Endodermal cell (in vitro differentiated cells): ENCODE data around the gene NPR1. TPM values are rescaled to one million over a fixed set of nuclear protein-coding genes. Genes with fewer than 3 reads are reported as not detected.

ENCODE experiments used
- DNase-seq: peaks from one replicate; pipeline ENCODE4 v3.0.0-alpha.2; 2017
- H3K27ac ChIP-seq: 2 replicates; pipeline ENCODE4 v1.5.1; 2013; ENCODE audit warnings: mild to moderate bottlenecking, low read depth, low read length, moderate library complexity
- H3K27me3 ChIP-seq: 2 replicates; pipeline ENCODE4 v1.6.1; 2013; ENCODE audit warnings: mild to moderate bottlenecking, low read length, moderate library complexity; ENCODE audit not compliant: insufficient read depth, control insufficient read depth, poor library complexity, severe bottlenecking
- H3K36me3 ChIP-seq: 2 replicates; pipeline ENCODE4 v1.7.0; 2013; ENCODE audit warnings: mild to moderate bottlenecking, low read length, moderate library complexity; ENCODE audit not compliant: control insufficient read depth, insufficient read depth
- H3K4me1 ChIP-seq: one replicate; pipeline ENCODE4 v1.7.0; 2013; ENCODE audit warnings: low read length; ENCODE audit not compliant: control insufficient read depth, insufficient read depth
- H3K4me3 ChIP-seq: 2 replicates; pipeline ENCODE4 v1.5.1; 2013; ENCODE audit warnings: mild to moderate bottlenecking, low read length, moderate library complexity
- H3K9ac ChIP-seq: 2 replicates; pipeline ENCODE4 v1.6.1; 2013; ENCODE audit warnings: mild to moderate bottlenecking, low read length, moderate library complexity; ENCODE audit not compliant: poor library complexity, severe bottlenecking; ENCODE audit errors: extremely low read depth
- H3K9me3 ChIP-seq: 2 replicates; pipeline ENCODE4 v1.6.1; 2013; ENCODE audit warnings: mild to moderate bottlenecking, low read length, moderate library complexity; ENCODE audit not compliant: control insufficient read depth
- H3K27ac Mint-ChIP-seq: 2 replicates; pipeline ENCODE4 v1.8.0; 2020; ENCODE audit warnings: mixed read lengths
- H3K27me3 Mint-ChIP-seq: 2 replicates; pipeline ENCODE4 v1.8.0; 2021; ENCODE audit warnings: mild to moderate bottlenecking, mixed read lengths; ENCODE audit not compliant: insufficient read depth
- H3K36me3 Mint-ChIP-seq: 2 replicates; pipeline ENCODE4 v1.8.0; 2020; ENCODE audit warnings: low read depth, mixed read lengths
- H3K4me1 Mint-ChIP-seq: 2 replicates; pipeline ENCODE4 v1.8.0; 2020; ENCODE audit warnings: mixed read lengths
- H3K4me3 Mint-ChIP-seq: 2 replicates; pipeline ENCODE4 v1.8.0; 2020; ENCODE audit warnings: mild to moderate bottlenecking, moderate library complexity, mixed read lengths
- H3K9me3 Mint-ChIP-seq: 2 replicates; pipeline ENCODE4 v1.8.0; 2020; ENCODE audit warnings: mild to moderate bottlenecking, mixed read lengths
- CTCF ChIP-seq: fragments of 200-600 bp; sonication (generic); conservative IDR thresholded peaks from 2 replicates; pipeline ENCODE4 v1.5.0; 2021; ENCODE audit warnings: antibody characterized with exemption, mild to moderate bottlenecking
- WGBS, 2 experiments: methylation state at CpG; one replicate each; pipeline versions ENCODE4 v1.1.5 to v1.1.7; 2013; ENCODE audit warnings: missing lambda C conversion rate in 2 of 2, mixed read lengths in 1 of 2; ENCODE audit not compliant: insufficient coverage in 1 of 2, insufficient read length in 1 of 2; 5-methylcytosine and 5-hydroxymethylcytosine counted together
- total RNA-seq, 2 donors: library from RNA; stranded (reverse); fragmentation: NEBNext Ultra II Directional in 1 of 2; extraction: Animal tissue kit (Norgen Biotek cat#: 25700) in 1 of 2; gene quantifications; 2 replicates in 1 of 2; 3 replicates in 1 of 2; pipeline ENCODE4 v1.2.1, GENCODE V29; 2021

The NPR1 gene
- total RNA-seq, 2 donors from 2014 or later: 2.7 to 4.5 TPM

- H3K4me3 Mint-ChIP-seq: no peak overlapping the region
- H3K27ac Mint-ChIP-seq: peak overlapping the region; percentile 64
- H3K4me3 ChIP-seq: no peak overlapping the region
- H3K9me3 ChIP-seq: no peaks in the 10 kb centered on the region
- H3K36me3 ChIP-seq: peaks cover 26% of the 10 kb centered on the region
- H3K9ac ChIP-seq: no peak overlapping the region
- WGBS, 2 experiments: 52 to 92% methylated on average over 2 to 3 of the region's 3 CpGs
- peak; percentile 60 for DNase-seq
- no peak for TF ChIP-seq CTCF
- no peak overlapping the region for H3K27ac ChIP-seq
- no peaks in the 10 kb centered on the region for H3K9me3 Mint-ChIP-seq
- no peaks in the 10 kb centered on the region for H3K27me3 ChIP-seq
- H3K36me3 Mint-ChIP-seq: peaks cover 22% of the 10 kb centered on the region
- H3K4me1 Mint-ChIP-seq: peaks cover 14% of the 10 kb centered on the region
- H3K27me3 Mint-ChIP-seq: peaks cover 7% of the 10 kb centered on the region
- peaks cover 10% of the 10 kb centered on the region for H3K4me1 ChIP-seq
These were observed 29.2 kb upstream of the NPR1 start for GRCh38 chr1:153649137-153649862.

GRCh38 chr1:153649863-153650235, 28.6 kb upstream of the NPR1 start:
- TF ChIP-seq CTCF: no peak
- Histone ChIP-seq H3K4me1 (peaks cover 10% of the 10 kb centered on the region), H3K27me3 (no peaks in the 10 kb centered on the region), H3K9ac (no peak overlapping the region), H3K4me3 (no peak overlapping the region), H3K36me3 (peaks cover 21% of the 10 kb centered on the region), H3K27ac (no peak overlapping the region), H3K9me3 (no peaks in the 10 kb centered on the region)
- 95 to 100% methylated on average over 1 to 2 of the region's 2 CpGs for WGBS, 2 experiments
- no peak for DNase-seq
- Mint-ChIP-seq H3K9me3 (no peaks in the 10 kb centered on the region), H3K27ac (peak overlapping the region; percentile 64), H3K27me3 (peaks cover 7% of the 10 kb centered on the region), H3K4me3 (no peak overlapping the region), H3K36me3 (peaks cover 18% of the 10 kb centered on the region), H3K4me1 (peaks cover 14% of the 10 kb centered on the region)

GRCh38 chr1:153651771-153652170, 26.7 kb upstream of the NPR1 start:
- Mint-ChIP-seq H3K27me3 (peaks cover 7% of the 10 kb centered on the region), H3K27ac (no peak overlapping the region), H3K4me1 (peaks cover 19% of the 10 kb centered on the region), H3K9me3 (no peaks in the 10 kb centered on the region), H3K4me3 (no peak overlapping the region), H3K36me3 (no peaks in the 10 kb centered on the region)
- Histone ChIP-seq H3K36me3 (peaks cover 1% of the 10 kb centered on the region), H3K27me3 (no peaks in the 10 kb centered on the region), H3K9me3 (no peaks in the 10 kb centered on the region), H3K9ac (no peak overlapping the region), H3K27ac (no peak overlapping the region), H3K4me3 (no peak overlapping the region), H3K4me1 (peaks cover 10% of the 10 kb centered on the region)
- TF ChIP-seq CTCF: no peak
- WGBS, 2 experiments: 97 to 100% methylated on average over 1 of the region's 1 CpG
- DNase-seq: no peak
